ENCODE data around the gene KCNT2.
"Not testable (repeated sequence)": the region's sequence is repeated elsewhere in the genome, so short reads cannot be mapped to it uniquely, and the experiment has no call there.

KCNT2 gene

GRCh38 chr1:196544617-196545016 lies 63.6 kb downstream of the KCNT2 start:
- FAIRE-seq (peak; percentile 97), DNase-seq (ENCODE audit: insufficient read length, low spot score) (no peak)
- TF ChIP-seq CTCF (IDR thresholded peaks at IDR 0.05; ENCODE audit: insufficient read depth, missing control alignments): no peak

GRCh38 chr1:196543833-196544232 lies 64.4 kb downstream of the KCNT2 start:
- no peak for TF ChIP-seq CTCF (IDR thresholded peaks at IDR 0.05; ENCODE audit: insufficient read depth, missing control alignments)
- FAIRE-seq: no peak
- DNase-seq (ENCODE audit: insufficient read length, low spot score): no peak

GRCh38 chr1:196538473-196538872 lies 69.8 kb downstream of the KCNT2 start:
- TF ChIP-seq CTCF (IDR thresholded peaks at IDR 0.05; ENCODE audit: insufficient read depth, missing control alignments): no peak
- no peak for FAIRE-seq
- DNase-seq (ENCODE audit: insufficient read length, low spot score): no peak

- no peak for TF ChIP-seq CTCF (IDR thresholded peaks at IDR 0.05; ENCODE audit: insufficient read depth, missing control alignments)
- no peak for DNase-seq (ENCODE audit: insufficient read length, low spot score)
- FAIRE-seq: no peak
Measured at GRCh38 chr1:196535727-196536126, 72.5 kb downstream of the KCNT2 start.

- DNase-seq (ENCODE audit: insufficient read length, low spot score) (no peak), FAIRE-seq (peak; percentile 74)
- no peak for TF ChIP-seq CTCF (IDR thresholded peaks at IDR 0.05; ENCODE audit: insufficient read depth, missing control alignments)
Measured at GRCh38 chr1:196531737-196532524, 76.3 kb downstream of the KCNT2 start.

GRCh38 chr1:196527919-196528318 lies 80.3 kb downstream of the KCNT2 start:
- peak; percentile 92 for FAIRE-seq
- no peak for DNase-seq (ENCODE audit: insufficient read length, low spot score)
- no peak for TF ChIP-seq CTCF (IDR thresholded peaks at IDR 0.05; ENCODE audit: insufficient read depth, missing control alignments)

GRCh38 chr1:196522574-196523345 lies 85.5 kb downstream of the KCNT2 start:
- DNase-seq (ENCODE audit: insufficient read length, low spot score); FAIRE-seq: not testable (repeated sequence)
